Naive thymus-derived CD4-positive, alpha-beta T cell (primary cell): ENCODE results near the gene NCAPH2. TPM values are rescaled to one million over a fixed set of nuclear protein-coding genes. Genes with fewer than 3 reads are reported as not detected.

Experiments used
- ATAC-seq: fragments of 150-1000 bp; cut with Tn5 transposase; 2 replicates; pipeline ENCODE4 v1.10.0; 2021; ENCODE audit warnings: mild to moderate bottlenecking, moderate library complexity
- CTCF ChIA-PET: fragments of 350-600 bp; sonication (Branson Sonifier 250); formaldehyde crosslinking; loops from one replicate; lab custom pipeline; 2021; ENCODE audit warnings: antibody characterized with exemption; lab: Charles Lee
- POLR2A ChIA-PET: fragments of 350-600 bp; sonication (Branson Sonifier 250); formaldehyde crosslinking; loops from one replicate; lab custom pipeline; 2021; ENCODE audit warnings: antibody characterized with exemption, inconsistent platforms; lab: Charles Lee
- DNase-seq, 9 donors: peaks; one replicate each; pipeline versions ENCODE4 v3.0.0 to v3.0.0-alpha.2; 2020 to 2022; ENCODE audit warnings: mixed read lengths in 1 of 9
- H3K27ac ChIP-seq: one replicate; pipeline ENCODE4 v1.7.0; 2013; ENCODE audit warnings: mild to moderate bottlenecking, low read depth, low read length, moderate library complexity
- H3K27me3 ChIP-seq, 2 donors: one replicate each; pipeline ENCODE4 v1.7.0; 2013; ENCODE audit warnings: low read length in 2 of 2, mild to moderate bottlenecking in 2 of 2, moderate library complexity in 2 of 2; ENCODE audit not compliant: control insufficient read depth in 2 of 2, insufficient read depth in 2 of 2
- H3K36me3 ChIP-seq, 3 experiments: 1 replicate in 2 of 3; 2 replicates in 1 of 3; pipeline ENCODE4 v1.7.0; 2013; ENCODE audit warnings: low read length in 3 of 3, mild to moderate bottlenecking in 3 of 3, moderate library complexity in 1 of 3; ENCODE audit not compliant: insufficient read depth in 3 of 3, control insufficient read depth in 2 of 3
- H3K4me1 ChIP-seq, 2 donors: one replicate each; pipeline ENCODE4 v1.7.0; 2013; ENCODE audit warnings: low read length in 2 of 2, mild to moderate bottlenecking in 2 of 2, moderate library complexity in 1 of 2; ENCODE audit not compliant: control insufficient read depth in 2 of 2, insufficient read depth in 2 of 2
- H3K4me3 ChIP-seq: 2 replicates; pipeline ENCODE4 v1.7.0; 2013; ENCODE audit warnings: mild to moderate bottlenecking, low read length
- H3K9me3 ChIP-seq, 3 experiments: 1 replicate in 2 of 3; 2 replicates in 1 of 3; pipeline ENCODE4 v1.7.0; 2013; ENCODE audit warnings: low read length in 3 of 3; ENCODE audit not compliant: control insufficient read depth in 2 of 3
- H3K27ac Mint-ChIP-seq, 9 donors: one replicate each; pipeline ENCODE4 v1.8.0; 2020 to 2022; ENCODE audit warnings: mixed read lengths in 9 of 9, mild to moderate bottlenecking in 8 of 9, moderate library complexity in 5 of 9, inconsistent platforms in 2 of 9
- H3K27me3 Mint-ChIP-seq, 5 donors: one replicate each; pipeline ENCODE4 v1.8.0; 2021 to 2022; ENCODE audit warnings: mixed read lengths in 5 of 5, mild to moderate bottlenecking in 1 of 5
- H3K36me3 Mint-ChIP-seq, 5 donors: one replicate each; pipeline ENCODE4 v1.8.0; 2020 to 2022; ENCODE audit warnings: mixed read lengths in 5 of 5, mild to moderate bottlenecking in 3 of 5, inconsistent platforms in 1 of 5
- H3K4me1 Mint-ChIP-seq, 7 donors: one replicate each; pipeline ENCODE4 v1.8.0; 2020 to 2022; ENCODE audit warnings: mixed read lengths in 7 of 7, mild to moderate bottlenecking in 3 of 7, inconsistent platforms in 1 of 7
- H3K4me3 Mint-ChIP-seq, 10 donors: one replicate each; pipeline ENCODE4 v1.8.0; 2020 to 2022; ENCODE audit warnings: mild to moderate bottlenecking in 10 of 10, mixed read lengths in 10 of 10, moderate library complexity in 6 of 10, inconsistent platforms in 2 of 10
- H3K9me3 Mint-ChIP-seq, 11 donors: one replicate each; pipeline ENCODE4 v1.8.0; 2020 to 2022; ENCODE audit warnings: mixed read lengths in 11 of 11, mild to moderate bottlenecking in 4 of 11, inconsistent platforms in 1 of 11, moderate library complexity in 1 of 11
- intact Hi-C, 2 donors: fragments of 100-400 bp; cut with micrococcal nuclease; formaldehyde crosslinking; loops; one replicate each; pipeline ENCODE4 v1.15.1; 2023
- polyA plus RNA-seq, 2 donors: library from polyadenylated mRNA; unstranded; fragments of 300-500 nt; fragmentation: Illumina TruSeq; gene quantifications; one replicate each; pipeline ENCODE4 v1.2.3, GENCODE V29; 2021
- total RNA-seq, 6 experiments: library from RNA in 5 of 6; stranded (reverse) in 5 of 6; gene quantifications; 1 replicate in 5 of 6; 2 replicates in 1 of 6; pipeline ENCODE4 v1.2.3 and lab custom pipeline; 2021 to 2026

Gene NCAPH2
- total RNA-seq = 100 to 1,000 TPM in 2 of 5 experiments, 10 to 100 TPM in 3; 74.3 to 135 (median 91.1) TPM
- 10 to 100 TPM; 37.8 to 46.6 TPM for polyA plus RNA-seq
- 151 reads per million, percentile 90 among the genes with 10 or more reads in this experiment for total RNA-seq (lab: John Stamatoyannopoulos, UW)

DNA sequence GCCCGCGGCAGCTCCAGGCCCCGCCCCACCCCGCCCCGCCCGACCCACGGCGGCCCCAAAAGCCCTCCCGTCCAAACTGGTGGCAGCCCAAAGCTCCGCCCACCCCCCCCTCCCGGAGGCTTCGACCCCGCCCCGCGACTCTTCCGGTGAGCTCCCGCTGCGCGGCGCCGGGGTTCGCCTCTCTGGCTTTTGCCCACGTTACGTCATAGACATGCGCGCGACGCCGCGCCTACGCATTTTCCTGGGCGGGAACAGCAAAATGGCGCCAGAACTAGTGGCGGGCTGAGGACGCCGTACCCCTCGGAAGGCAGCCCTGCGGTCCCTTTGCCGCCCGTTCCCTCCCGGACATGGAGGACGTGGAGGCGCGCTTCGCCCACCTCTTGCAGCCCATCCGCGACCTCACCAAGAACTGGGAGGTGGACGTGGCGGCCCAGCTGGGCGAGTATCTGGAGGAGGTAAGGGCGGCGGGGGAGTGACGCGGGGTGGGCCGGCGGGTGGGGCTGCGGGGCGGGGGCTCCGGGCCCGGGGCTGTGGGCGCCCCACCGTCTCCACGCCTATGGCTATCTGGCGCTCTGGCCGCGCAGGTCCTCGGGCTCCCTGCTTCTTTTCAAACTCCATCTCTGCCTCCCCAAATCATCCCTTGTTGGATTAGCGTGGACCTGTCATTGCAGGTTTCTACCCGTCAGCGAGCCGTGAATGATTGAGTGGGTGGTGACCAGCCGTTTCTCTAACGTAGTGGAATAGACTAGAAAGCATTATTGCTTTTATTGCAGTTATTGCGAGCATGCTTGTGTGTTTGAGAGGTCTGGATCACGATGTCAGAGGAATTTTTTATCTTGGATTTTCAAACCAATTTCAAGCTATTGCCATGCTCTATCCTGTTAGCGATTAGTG is at the start of gene NCAPH2:
Gene NCAPH2 (plus strand): TSS at position 234 of the 894 bp plus-strand sequence. CDS start 114 bp downstream, at position 348.
- Mint-ChIP-seq H3K27me3 (no peaks in the 10 kb centered on the region), H3K4me1 (peaks cover 14 to 33% (median 27%) of the 10 kb centered on the region in 7 donors), H3K4me3 (peak within 1 kb of the TSS; percentile 88 to 97 (median 94)), H3K9me3 (no peaks in the 10 kb centered on the region), H3K36me3 (peaks cover 0 to 7% (median 0%) of the 10 kb centered on the region in 5 donors), H3K27ac (peak within 1 kb of the TSS; percentile 89 to 99 (median 98))
- no peaks in the 10 kb centered on the region for H3K27me3 ChIP-seq
- CTCF ChIA-PET = interaction anchor here (1.1 to 2.0 kb wide), 8 partner anchors 10 to 256 kb away, joined by 3 to 25 read pairs (median 5); partner anchors contain the start of genes HDAC10 and SCO2
- POLR2A ChIA-PET = interaction anchor here (0.6 to 6.2 kb wide), 27 partner anchors 10 to 548 kb away, joined by 3 to 116 read pairs (median 4); partner anchors contain the start of genes CHKB, KLHDC7B, PIM3 and SCO2
- H3K4me3 ChIP-seq = peak within 1 kb of the TSS; percentile 91
- peak; percentile 86 for ATAC-seq
- intact Hi-C loops = loop anchor here (1.0 to 10.0 kb wide), 15 partner anchors 17 to 317 kb away; partner anchors contain the start of genes CHKB (in 2 of the 2), MAPK11 (in 2 of the 2), SCO2 (in 2 of the 2) and SBF1 (in 1 of the 2)
- peak within 1 kb of the TSS; percentile 99 for H3K27ac ChIP-seq
- H3K4me1 ChIP-seq = peaks cover 19 to 26% of the 10 kb centered on the region in 2 donors
- H3K9me3 ChIP-seq = no peaks in the 10 kb centered on the region
- H3K36me3 ChIP-seq = peaks cover 0 to 42% (median 7%) of the 10 kb centered on the region in 3 experiments
- peak; percentile 95 to 99 (median 97) for DNase-seq

DNA sequence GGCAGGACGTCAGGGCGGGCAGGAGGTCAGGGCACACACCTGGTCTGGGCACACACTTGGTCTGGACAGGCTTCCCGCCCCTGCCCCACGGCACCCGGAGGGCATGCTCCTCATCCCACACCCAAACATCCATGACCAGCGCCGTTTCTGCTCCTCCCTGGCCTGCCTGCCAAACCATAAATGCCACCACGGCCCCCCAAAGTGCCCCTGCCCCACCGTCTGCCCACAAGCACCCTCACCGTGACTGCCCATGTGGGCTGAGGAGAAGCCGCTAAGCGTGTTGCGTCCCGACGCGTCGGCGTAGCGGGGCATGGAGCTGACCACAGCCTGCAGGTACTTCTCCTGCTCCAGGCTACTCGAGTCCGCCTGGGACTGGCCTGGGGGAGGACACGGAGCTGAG is 49.0 kb upstream of the NCAPH2 start:
- Histone ChIP-seq H3K9me3 (no peaks in the 10 kb centered on the region), H3K36me3 (peaks cover 9 to 99% (median 24%) of the 10 kb centered on the region in 3 experiments), H3K4me1 (no peaks in the 10 kb centered on the region), H3K27me3 (no peaks in the 10 kb centered on the region), H3K4me3 (no peak overlapping the region), H3K27ac (no peak overlapping the region)
- POLR2A ChIA-PET = interaction anchor here (2.5 kb wide), 1 partner anchor 9 kb away, joined by 8 read pairs; no protein-coding TSS in a partner anchor
- peaks cover 0 to 11% (median 2%) of the 10 kb centered on the region in 7 donors for H3K4me1 Mint-ChIP-seq
- intact Hi-C loops = loop anchor here (1.0 to 5.0 kb wide), 2 partner anchors 38 to 39 kb away; no protein-coding TSS in a partner anchor
- H3K36me3 Mint-ChIP-seq = peaks cover 0 to 28% (median 10%) of the 10 kb centered on the region in 5 donors
- no peaks in the 10 kb centered on the region for H3K9me3 Mint-ChIP-seq
- DNase-seq = no peak
- CTCF ChIA-PET = interaction anchor here (2.2 kb wide), 1 partner anchor 9 kb away, joined by 6 read pairs; no protein-coding TSS in a partner anchor
- no peaks in the 10 kb centered on the region for H3K27me3 Mint-ChIP-seq
- H3K27ac Mint-ChIP-seq = peak overlapping the region in 1 of 9 donors; percentile 80
- H3K4me3 Mint-ChIP-seq = no peak overlapping the region
- ATAC-seq = no peak

DNA sequence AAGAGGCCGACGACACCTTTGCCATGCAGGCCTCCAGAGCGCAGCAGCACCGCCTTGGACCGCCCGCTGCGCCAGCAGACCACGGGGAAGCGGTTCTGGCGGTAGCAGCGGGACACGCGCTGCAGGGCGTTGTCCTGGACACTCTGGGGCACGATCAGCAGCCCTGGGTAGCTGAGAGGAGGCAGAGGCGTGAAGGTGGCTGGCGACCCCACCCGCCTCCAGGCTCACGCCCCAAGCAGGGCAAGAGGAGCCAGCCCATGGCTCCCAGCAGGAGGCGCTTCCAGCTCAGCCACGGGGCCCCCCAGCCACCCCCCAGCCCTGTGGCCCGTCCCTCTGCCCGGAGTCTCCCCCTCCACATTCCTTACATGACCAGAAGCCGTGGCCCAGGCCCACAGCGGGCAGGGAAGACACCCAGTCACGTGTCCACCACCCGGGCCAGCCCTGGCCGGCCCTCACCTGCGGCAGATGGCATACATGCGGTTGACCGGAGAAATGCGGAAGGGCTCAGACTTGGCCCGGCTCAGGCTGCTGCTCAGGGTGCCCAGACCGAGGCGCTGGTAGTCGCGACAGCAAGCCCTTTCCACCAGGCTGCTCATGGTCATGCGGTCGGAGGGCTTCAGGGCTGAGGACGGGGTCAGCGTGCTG is 48.4 kb upstream of the NCAPH2 start:
- H3K4me3 ChIP-seq = no peak overlapping the region
- H3K4me1 ChIP-seq = no peaks in the 10 kb centered on the region
- DNase-seq (no peak), ATAC-seq (peak; percentile 18)
- no peaks in the 10 kb centered on the region for H3K27me3 Mint-ChIP-seq
- H3K4me1 Mint-ChIP-seq = peaks cover 0 to 11% (median 2%) of the 10 kb centered on the region in 7 donors
- ChIA-PET CTCF (interaction anchor here (0.6 to 2.2 kb wide), 2 partner anchors 9 to 66 kb away, joined by 3 to 6 read pairs; partner anchors contain the start of gene SCO2), POLR2A (interaction anchor here (1.1 kb wide), 1 partner anchor 10 kb away, joined by 3 read pairs; no protein-coding TSS in a partner anchor)
- no peaks in the 10 kb centered on the region for H3K9me3 ChIP-seq
- H3K27ac Mint-ChIP-seq = no peak overlapping the region
- peaks cover 0 to 28% (median 10%) of the 10 kb centered on the region in 5 donors for H3K36me3 Mint-ChIP-seq
- H3K27me3 ChIP-seq = no peaks in the 10 kb centered on the region
- intact Hi-C loops = loop anchor here (1.0 to 5.0 kb wide), 2 partner anchors 38 to 39 kb away; no protein-coding TSS in a partner anchor
- no peak overlapping the region for H3K27ac ChIP-seq
- H3K4me3 Mint-ChIP-seq = no peak overlapping the region
- H3K36me3 ChIP-seq = peaks cover 9 to 99% (median 31%) of the 10 kb centered on the region in 3 experiments
- H3K9me3 Mint-ChIP-seq = no peaks in the 10 kb centered on the region

DNA sequence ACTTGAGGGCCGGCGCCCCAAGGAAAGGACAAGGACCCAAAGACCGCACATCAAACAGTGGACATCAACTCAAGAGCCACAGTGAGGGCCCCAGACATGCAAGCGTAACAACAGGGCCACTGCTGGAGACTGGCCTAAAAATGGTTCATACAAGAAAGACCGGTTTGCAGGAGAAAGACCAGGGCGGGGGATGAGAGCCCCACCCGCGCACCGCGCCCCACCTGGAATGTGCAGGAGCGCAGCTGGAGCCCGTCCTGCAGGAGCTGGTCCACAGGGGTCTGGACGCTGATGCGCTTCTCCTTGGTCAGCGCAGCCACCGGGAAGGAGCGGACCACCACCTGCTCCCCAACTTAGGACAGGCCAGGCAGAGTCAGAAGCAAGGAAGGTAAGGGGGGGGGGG is 47.1 kb upstream of the NCAPH2 start:
- Histone ChIP-seq H3K4me3 (no peak overlapping the region), H3K9me3 (no peaks in the 10 kb centered on the region), H3K36me3 (peaks cover 9 to 99% (median 35%) of the 10 kb centered on the region in 3 experiments), H3K27ac (no peak overlapping the region), H3K4me1 (no peaks in the 10 kb centered on the region), H3K27me3 (no peaks in the 10 kb centered on the region)
- H3K36me3 Mint-ChIP-seq = peaks cover 0 to 28% (median 10%) of the 10 kb centered on the region in 5 donors
- peaks cover 0 to 11% (median 2%) of the 10 kb centered on the region in 7 donors for H3K4me1 Mint-ChIP-seq
- H3K27ac Mint-ChIP-seq = peak overlapping the region in 1 of 9 donors; percentile 52
- no peaks in the 10 kb centered on the region for H3K27me3 Mint-ChIP-seq
- ATAC-seq (no peak), DNase-seq (no peak)
- ChIA-PET CTCF (interaction anchor here (0.9 to 1.1 kb wide), 2 partner anchors 34 to 37 kb away, joined by 3 read pairs; no protein-coding TSS in a partner anchor), POLR2A (interaction anchor here (0.6 kb wide), 1 partner anchor 39 kb away, joined by 3 read pairs; no protein-coding TSS in a partner anchor)
- H3K4me3 Mint-ChIP-seq = no peak overlapping the region
- no peaks in the 10 kb centered on the region for H3K9me3 Mint-ChIP-seq
- intact Hi-C loops = no loop called here

DNA sequence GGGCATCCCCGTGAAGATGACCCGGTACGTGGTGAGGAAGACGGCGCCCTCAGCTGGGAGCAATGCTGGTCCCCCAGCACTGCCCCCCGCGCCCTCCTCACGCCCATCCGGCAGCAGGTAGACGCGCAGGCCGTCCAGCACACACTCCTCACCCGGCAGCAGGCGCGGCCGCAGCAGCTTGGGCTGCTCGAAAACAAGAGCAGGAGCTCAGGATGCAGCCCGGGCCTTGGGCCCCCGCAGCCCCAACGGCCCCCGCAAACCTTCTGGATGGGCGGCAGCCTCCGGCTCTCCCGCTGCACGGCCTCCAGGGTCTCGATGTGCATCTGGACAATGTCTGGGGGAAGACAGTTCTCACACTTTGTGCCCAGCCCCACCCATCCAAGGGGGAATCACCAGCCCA is 46.5 kb upstream of the NCAPH2 start:
- DNase-seq (no peak), ATAC-seq (no peak)
- Histone ChIP-seq H3K27ac (no peak overlapping the region), H3K27me3 (no peaks in the 10 kb centered on the region), H3K9me3 (no peaks in the 10 kb centered on the region), H3K4me3 (no peak overlapping the region), H3K36me3 (peaks cover 9 to 100% (median 35%) of the 10 kb centered on the region in 3 experiments), H3K4me1 (no peaks in the 10 kb centered on the region)
- H3K9me3 Mint-ChIP-seq = no peaks in the 10 kb centered on the region
- CTCF ChIA-PET = no interaction called here
- POLR2A ChIA-PET = interaction anchor here (0.6 kb wide), 1 partner anchor 154 kb away, joined by 3 read pairs; no protein-coding TSS in a partner anchor
- no peaks in the 10 kb centered on the region for H3K27me3 Mint-ChIP-seq
- H3K4me3 Mint-ChIP-seq = no peak overlapping the region
- H3K27ac Mint-ChIP-seq = no peak overlapping the region
- H3K36me3 Mint-ChIP-seq = peaks cover 0 to 29% (median 10%) of the 10 kb centered on the region in 5 donors
- H3K4me1 Mint-ChIP-seq = peaks cover 0 to 12% (median 2%) of the 10 kb centered on the region in 7 donors
- intact Hi-C loops = no loop called here
